GM21367 (cell line): Measurements from ENCODE around the gene ZC3H12D.
"Not testable (repeated sequence)": the region's sequence is repeated elsewhere in the genome, so short reads cannot be mapped to it uniquely, and the experiment has no call there.

ENCODE experiments used
- ATAC-seq: cut with Tn5 transposase; IDR thresholded peaks from one replicate; pipeline ENCODE4 v1.9.1; 2021; ENCODE audit not compliant: unreplicated experiment

Gene ZC3H12D

GRCh38 chr6:149460249-149460648 is 24.6 kb downstream of the ZC3H12D start:
- not testable (repeated sequence) for ATAC-seq

- ATAC-seq, result no peak
These were observed 25.1 kb downstream of the ZC3H12D start for GRCh38 chr6:149459761-149460160.

GRCh38 chr6:149458806-149459205 is 26.0 kb downstream of the ZC3H12D start:
- ATAC-seq, result no peak

- no peak for ATAC-seq
These were observed 26.6 kb downstream of the ZC3H12D start for GRCh38 chr6:149458196-149458595.

GRCh38 chr6:149457316-149457884 is 27.4 kb downstream of the ZC3H12D start:
- no peak for ATAC-seq

GRCh38 chr6:149456311-149457021 is 28.3 kb downstream of the ZC3H12D start:
- no peak for ATAC-seq

- ATAC-seq, result no peak
These were observed 29.6 kb downstream of the ZC3H12D start for GRCh38 chr6:149455031-149455732.

GRCh38 chr6:149454346-149454848 is 30.4 kb downstream of the ZC3H12D start:
- no peak for ATAC-seq

- ATAC-seq, result no peak
These were observed 31.0 kb downstream of the ZC3H12D start for GRCh38 chr6:149453597-149454345.

- no peak for ATAC-seq
These were observed 32.5 kb downstream of the ZC3H12D start for GRCh38 chr6:149452037-149452939.

GRCh38 chr6:149451376-149452036 is 33.3 kb downstream of the ZC3H12D start:
- ATAC-seq, result no peak

GRCh38 chr6:149450679-149451375 is 34.0 kb downstream of the ZC3H12D start:
- ATAC-seq, result no peak

- no peak for ATAC-seq
These were observed 34.8 kb downstream of the ZC3H12D start for GRCh38 chr6:149449831-149450678.

- ATAC-seq, result no peak
These were observed 35.9 kb downstream of the ZC3H12D start for GRCh38 chr6:149448821-149449453.

GRCh38 chr6:149446791-149447376 is 37.9 kb downstream of the ZC3H12D start:
- no peak for ATAC-seq

GRCh38 chr6:149445573-149445972 is 39.2 kb downstream of the ZC3H12D start:
- ATAC-seq, result no peak

GRCh38 chr6:149445095-149445466 is 39.7 kb downstream of the ZC3H12D start:
- no peak for ATAC-seq
